NOMO-1 (cell line): ENCODE measurements around the gene TMEM14C.
"Not testable (repeated sequence)": the region's sequence is repeated elsewhere in the genome, so short reads cannot be mapped to it uniquely, and the experiment has no call there.

Experiments
- DNase-seq, 2 experiments: peaks; one replicate each; lab custom pipeline; 2025; ENCODE audit not compliant: unreplicated experiment in 2 of 2; lab: John Stamatoyannopoulos, UW

The TMEM14C gene

DNA sequence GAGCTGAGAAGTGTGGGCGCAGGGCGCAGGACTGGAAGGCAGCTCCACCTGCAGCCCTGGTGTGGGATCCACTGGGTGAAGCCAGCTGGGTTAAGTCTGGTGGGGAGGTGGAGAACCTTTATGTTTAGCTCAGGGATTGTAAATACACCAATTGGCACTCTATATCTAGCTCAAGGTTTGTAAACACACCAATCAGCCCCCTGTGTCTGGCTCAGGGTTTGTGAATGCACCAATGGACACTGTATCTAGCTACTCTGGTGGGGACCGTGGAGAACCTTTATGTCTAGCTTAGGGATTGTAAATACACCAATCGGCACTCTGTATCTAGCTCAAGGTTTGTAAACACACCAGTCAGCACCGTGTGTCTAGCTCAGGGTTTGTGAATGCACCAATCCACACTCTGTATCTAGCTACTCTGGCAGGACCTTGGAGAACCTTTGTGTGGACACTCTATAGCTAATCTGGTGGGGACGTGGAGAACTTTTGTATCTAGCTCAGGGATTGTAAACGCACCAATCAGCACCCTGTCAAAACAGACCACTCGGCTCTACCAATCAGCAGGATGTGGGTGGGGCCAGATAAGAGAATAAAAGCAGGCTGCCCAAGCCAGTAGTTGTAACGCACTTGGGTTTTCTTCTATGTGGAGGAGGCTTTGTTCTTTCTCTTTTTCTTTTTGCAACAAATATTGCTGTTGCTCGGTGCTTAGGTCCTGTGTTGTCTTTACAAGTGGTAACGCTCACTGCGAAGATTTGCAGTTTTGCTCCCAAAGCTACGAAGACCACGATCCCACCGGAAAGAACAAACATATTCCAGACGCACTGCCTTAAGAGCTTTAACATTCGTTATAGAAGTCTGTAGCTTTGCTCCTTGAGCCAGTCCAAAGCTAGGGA lies 1.7 kb upstream of the TMEM14C start:
- DNase-seq, result not testable (repeated sequence)

GRCh38 chr6:10721850-10722569 lies 860 bp upstream of the TMEM14C start:
- DNase-seq, result no peak

DNA sequence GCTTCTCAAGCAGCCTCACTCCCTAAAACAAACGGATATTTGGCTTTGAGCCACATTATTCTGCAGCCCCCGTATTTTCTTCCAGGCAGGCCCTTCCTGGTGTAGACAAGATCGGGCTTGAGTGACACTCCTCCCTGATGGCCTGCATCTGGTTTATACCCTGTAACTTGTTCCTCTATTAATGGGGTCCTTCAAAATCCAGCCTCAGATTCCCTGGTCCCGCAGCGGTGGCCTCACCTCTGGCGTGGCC lies 375 bp upstream of the TMEM14C start:
- no peak for DNase-seq

DNA sequence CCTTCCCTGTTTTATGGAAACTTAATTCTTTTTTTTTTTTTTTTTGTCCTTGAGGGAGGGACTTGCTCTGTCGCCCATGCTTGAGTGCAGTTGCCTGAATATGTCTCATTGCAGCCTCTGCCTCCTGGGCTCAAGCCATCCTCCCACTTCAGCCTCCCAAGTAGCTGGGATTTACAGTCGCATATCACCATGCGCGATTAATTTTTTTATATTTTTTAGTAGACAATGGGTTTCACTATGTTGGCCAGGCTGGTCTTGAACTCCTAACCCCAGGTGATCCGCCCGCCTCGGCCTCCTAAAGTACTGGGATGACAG lies 654 bp downstream of the TMEM14C start:
- DNase-seq, result no peak

GRCh38 chr6:10725044-10725443 lies 2.2 kb downstream of the TMEM14C start:
- no peak for DNase-seq

GRCh38 chr6:10725716-10726115 lies 2.8 kb downstream of the TMEM14C start:
- no peak for DNase-seq

GRCh38 chr6:10730254-10730653 lies 7.4 kb downstream of the TMEM14C start:
- DNase-seq, result peak; percentile 23 to 43

DNA sequence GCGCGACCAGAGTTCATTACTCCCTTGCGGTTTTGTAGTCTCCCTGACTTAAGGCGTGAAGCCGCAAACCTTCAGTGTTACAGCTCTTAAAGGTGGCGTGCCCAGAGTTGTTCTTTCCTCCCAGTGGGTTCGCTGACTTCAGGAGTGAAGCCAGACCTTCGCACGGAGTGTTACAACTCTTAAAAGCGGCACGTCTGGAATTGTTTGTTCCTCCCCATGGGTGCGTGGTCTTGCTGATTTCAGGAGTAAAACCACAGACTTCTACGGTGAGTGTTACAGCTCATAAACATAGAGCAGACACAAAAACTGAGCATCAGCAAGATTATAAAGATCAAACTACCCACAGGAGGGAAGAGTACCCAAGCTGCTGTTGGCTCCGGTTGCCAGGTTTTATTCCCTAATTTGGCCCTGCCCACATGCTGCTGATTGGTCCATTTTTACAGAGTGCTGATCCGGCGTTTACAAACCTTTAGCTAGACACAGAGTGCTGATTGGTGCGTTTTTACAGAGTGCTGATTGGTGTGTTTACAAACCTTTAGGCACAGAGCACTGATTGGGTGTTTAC lies 10.4 kb downstream of the TMEM14C start:
- DNase-seq, result no peak

DNA sequence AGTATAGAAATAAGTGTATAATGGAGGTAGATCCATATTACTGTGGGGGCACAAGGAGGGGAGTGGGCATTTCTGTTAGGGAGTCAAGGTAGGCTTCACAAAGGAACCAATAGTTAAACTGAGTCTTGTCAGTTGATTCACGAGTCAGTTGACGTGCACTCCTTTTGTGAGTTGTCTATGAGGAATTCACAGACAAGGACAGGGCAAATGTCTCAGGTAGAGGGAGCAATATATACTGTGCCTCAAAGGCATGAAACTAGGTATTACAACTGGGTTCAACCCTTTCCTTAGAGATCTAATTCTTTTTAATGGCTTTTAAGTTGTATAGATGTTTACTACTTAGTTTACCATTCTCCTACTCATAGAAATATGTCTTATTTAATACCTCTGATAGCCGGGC lies 11.0 kb downstream of the TMEM14C start:
- DNase-seq, result no peak

- no peak for DNase-seq
Measured at GRCh38 chr6:10736731-10737130, 13.9 kb downstream of the TMEM14C start.

- no peak for DNase-seq
Measured at GRCh38 chr6:10740061-10740460, 17.2 kb downstream of the TMEM14C start.

DNA sequence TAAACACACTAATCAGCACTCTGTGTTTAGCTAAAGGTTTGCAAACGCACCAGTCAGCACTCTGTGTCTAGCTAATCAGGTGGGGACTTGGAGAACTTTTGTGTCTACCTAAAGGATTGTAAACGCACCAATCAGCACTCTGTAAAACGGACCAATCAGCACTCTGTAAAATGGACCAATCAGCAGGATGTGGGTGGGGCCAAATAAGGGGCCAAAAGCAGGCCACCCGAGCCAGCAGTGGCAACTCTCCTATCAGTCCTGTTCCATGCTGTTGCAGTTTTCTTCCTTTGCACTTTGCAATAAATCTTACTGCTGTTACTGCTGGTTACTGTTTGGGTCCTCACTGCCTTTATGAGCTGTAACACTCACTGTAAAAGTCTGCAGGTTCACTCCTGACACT lies 18.8 kb downstream of the TMEM14C start:
- not testable (repeated sequence) for DNase-seq

GRCh38 chr6:10742251-10742650 lies 19.4 kb downstream of the TMEM14C start:
- no peak for DNase-seq

DNA sequence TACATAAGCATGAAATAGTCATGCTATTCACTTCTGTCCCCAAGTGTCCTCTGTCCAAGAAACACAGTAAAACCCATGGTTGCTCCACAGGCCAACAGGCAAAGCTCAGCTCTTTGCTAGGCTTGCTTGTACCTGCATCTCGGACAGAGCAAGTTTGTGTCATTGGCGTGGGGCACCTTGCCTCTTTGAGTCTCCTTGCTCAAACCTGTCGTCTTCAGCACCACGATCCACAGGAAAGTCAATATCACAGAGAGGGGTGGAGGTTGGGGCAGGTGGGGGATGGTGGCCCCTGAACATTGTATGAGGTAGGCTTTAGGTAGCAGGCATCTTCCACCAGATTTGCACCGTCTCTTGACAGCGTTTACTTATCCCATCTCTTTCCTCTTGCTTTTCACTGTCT lies 20.6 kb downstream of the TMEM14C start:
- no peak for DNase-seq

DNA sequence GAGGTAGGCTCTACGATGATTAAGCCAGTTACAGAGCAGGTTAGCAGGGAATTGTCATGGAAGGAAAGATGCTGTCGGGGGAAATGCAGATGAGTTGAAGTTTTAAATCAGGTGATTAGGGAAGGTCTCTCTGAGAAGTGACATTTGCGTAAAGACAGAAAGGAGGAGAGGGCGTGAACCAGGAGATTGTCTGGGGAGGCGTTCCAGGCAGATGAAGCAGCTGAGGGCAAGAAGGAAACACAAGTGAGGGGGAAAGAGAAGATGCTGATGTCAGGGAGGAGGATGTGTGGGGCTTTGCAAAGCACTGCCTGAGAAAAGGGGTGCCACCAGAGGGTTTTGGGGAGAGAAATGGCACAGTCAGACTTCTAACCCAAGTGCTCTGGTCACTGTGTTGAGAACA lies 22.2 kb downstream of the TMEM14C start:
- no peak for DNase-seq

GRCh38 chr6:10746915-10747250 lies 24.0 kb downstream of the TMEM14C start:
- DNase-seq, result no peak

- DNase-seq, result peak; percentile 97
Measured at GRCh38 chr6:10747251-10747972, 24.5 kb downstream of the TMEM14C start, which contains the start of gene TMEM14B. Gene TMEM14B, plus strand, starts transcription at chr6:10747805. Its CDS starts 1,441 bp downstream, at chr6:10749246.

DNA sequence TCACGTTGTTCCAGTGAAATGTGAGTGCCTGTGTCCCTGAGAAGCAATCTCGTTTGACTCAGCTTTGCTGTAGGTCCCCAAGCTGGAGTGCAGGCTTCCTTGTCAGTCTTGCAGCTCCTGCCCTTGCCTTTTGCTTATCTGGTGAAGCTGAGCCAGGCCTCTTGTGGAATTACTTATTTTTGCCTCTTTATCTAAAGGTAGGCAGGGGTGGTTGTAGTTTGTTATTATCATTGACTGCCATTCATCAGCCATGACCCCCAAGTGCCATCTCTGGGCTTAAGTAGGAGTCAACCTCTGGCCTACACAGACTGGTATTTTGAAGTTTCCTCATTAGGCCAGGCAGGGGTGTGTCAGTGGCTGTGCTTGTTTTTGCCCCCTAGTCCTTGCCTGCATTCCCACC lies 26.9 kb downstream of the TMEM14C start:
- DNase-seq, result no peak

GRCh38 chr6:10750568-10750967 lies 27.7 kb downstream of the TMEM14C start:
- DNase-seq, result not testable (repeated sequence)

DNA sequence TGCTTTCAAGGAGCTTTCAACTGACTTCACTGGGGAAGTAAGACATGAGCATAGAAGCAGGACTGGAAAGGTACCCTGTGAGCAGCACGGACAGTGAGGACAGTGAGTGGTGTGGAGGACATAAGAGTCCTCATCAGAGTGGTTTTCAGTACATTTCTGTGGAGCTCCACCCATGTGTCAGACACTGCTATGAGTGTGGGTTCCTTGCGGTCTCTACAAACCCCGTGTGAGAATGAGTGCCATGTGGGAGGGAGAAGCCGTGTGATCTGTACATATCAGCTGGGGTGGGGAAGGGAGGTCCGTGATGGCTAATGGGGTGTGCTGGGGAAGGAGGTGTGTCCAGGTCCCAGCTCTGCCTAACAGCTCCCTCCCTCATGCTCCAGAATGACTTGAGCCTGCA lies 28.9 kb downstream of the TMEM14C start:
- DNase-seq, result not testable (repeated sequence)

DNA sequence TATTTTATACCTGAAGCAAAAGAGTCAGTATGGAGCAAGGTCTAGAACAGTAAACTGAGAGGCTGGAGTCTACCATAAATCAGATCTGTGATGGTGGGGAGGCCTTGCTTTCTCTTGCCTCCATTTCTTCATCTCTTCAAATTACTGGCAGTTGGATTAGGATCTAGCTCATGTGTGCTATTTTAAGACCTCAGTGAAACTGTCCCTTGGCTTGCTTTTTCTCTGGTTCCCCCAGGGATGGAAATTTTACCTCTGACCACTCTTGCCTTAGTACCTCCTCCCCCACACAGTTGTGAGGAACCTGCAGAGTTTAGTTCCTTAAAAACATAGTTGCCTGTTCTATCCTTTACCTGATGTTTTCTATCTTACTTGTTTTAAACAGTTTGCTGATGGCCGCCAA lies 33.2 kb downstream of the TMEM14C start:
- no peak for DNase-seq
